GM12874 (cell line): Measurements from ENCODE around the gene ANKIB1.

Experiments used
- TF ChIP-seq, protein P1 (sequence below): IDR thresholded peaks from 2 replicates; pipeline ENCODE4 v1.5.1; 2011; ENCODE audit warnings: low read depth, mild to moderate bottlenecking, control low read depth, low read length, moderate library complexity; ENCODE audit not compliant: insufficient read depth

Gene ANKIB1

DNA sequence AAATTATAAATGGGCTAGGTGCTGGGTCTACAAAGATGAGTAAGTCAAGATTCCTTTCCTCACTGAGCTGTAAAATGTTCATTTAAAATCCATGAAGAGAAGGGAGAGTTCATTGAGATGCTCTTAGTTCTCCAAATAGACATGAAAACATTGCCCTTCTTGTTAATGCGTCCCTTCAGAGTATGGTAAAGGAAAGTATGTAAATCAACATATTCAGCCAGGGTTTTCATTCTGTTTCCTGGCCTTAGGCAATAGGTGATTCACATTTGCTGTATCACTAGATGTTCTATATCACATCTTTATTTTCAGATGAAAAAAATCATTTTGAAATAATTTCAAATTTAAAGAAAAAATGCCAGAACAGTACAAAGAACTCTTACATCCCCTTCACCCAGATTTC is 5.4 kb downstream of the ANKIB1 start:
- TF ChIP-seq, protein P1, sequence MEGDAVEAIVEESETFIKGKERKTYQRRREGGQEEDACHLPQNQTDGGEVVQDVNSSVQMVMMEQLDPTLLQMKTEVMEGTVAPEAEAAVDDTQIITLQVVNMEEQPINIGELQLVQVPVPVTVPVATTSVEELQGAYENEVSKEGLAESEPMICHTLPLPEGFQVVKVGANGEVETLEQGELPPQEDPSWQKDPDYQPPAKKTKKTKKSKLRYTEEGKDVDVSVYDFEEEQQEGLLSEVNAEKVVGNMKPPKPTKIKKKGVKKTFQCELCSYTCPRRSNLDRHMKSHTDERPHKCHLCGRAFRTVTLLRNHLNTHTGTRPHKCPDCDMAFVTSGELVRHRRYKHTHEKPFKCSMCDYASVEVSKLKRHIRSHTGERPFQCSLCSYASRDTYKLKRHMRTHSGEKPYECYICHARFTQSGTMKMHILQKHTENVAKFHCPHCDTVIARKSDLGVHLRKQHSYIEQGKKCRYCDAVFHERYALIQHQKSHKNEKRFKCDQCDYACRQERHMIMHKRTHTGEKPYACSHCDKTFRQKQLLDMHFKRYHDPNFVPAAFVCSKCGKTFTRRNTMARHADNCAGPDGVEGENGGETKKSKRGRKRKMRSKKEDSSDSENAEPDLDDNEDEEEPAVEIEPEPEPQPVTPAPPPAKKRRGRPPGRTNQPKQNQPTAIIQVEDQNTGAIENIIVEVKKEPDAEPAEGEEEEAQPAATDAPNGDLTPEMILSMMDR = no peak

DNA sequence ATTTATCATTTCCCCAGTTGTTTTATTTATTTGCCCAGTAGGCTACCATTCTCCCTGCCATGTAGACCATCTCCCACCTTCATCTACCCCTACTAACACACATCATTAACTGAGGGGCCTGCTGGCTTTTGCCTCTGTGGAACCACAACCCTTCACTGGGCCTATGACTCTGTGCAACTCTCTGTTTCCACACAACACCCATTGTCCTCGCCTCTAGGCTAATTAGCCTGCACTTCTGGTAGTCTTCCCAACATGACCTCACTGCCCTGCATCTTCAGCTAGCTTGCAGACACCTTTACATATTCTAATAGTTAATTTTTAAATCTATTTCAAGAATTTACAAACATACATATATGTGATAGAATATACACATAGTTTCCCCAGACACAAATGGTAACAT is 7.5 kb downstream of the ANKIB1 start:
- TF ChIP-seq, protein P1 = no peak

DNA sequence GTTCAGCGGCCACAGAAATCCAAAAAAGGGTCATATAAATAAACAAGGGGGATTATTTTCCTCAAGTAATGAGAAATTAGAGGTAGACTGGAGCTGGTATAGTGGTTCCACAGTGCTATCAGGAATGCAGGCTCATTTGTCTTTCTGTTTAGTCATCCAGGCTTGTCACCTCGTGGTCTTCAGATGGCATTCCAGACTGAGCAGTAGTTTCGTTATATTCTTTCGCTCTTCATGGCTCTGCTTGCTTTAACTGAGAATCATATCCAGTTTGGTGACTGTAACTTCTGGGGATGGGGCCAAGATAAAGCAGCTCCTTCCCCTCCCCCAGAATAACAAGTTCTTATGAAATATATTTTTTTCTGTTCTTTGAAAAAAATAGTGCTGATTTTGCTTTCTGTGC is 9.5 kb downstream of the ANKIB1 start:
- TF ChIP-seq, protein P1 = no peak

DNA sequence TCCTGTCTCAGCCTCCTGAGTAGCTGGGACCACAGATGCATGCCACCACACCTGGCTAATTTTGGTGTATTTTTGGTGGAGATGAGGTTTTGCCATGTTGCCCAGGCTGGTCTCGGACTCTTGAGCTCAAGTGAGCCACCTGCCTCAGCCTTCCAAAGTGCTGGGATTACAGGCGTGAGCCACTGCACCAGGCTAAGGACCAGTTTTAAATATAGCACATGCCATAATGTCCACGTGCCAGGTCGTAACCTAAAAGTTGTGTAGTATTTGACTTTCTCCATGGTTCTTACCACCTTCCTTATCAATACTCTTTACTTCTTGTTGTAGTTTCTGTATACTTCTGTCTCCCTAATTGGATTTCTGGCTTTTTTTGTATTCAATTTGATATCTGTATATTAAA is 13.3 kb downstream of the ANKIB1 start:
- TF ChIP-seq, protein P1 = no peak

DNA sequence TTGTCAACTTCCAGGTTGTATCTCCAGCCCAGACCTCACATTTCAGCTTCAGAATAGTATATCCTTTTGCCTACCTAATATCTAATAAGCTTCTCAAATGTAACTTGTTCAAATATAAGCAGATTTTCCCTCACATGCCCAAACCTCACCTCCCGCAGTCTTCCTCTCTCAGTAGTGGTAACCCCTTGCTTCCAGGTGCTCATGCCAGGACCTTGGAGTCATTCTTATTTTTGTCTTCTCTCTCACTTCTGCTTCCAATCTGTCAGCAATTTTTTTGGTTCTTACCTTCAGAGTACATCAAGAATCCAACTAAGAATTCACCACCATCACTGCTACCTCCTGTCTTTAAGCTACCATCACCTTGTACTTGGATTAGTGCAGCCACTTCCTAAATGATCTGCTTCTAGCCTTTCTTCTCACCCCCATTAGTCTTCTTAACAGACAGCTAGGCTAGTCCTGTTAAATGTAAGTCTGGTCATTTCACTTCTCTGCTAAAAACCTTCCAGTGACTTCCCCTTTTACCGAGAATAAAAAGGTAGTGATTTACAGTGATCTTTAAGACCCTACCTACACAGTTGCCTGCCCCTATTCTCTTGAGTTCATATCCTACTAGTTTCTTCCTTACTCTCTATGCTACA is 14.0 kb downstream of the ANKIB1 start:
- TF ChIP-seq, protein P1 = no peak

DNA sequence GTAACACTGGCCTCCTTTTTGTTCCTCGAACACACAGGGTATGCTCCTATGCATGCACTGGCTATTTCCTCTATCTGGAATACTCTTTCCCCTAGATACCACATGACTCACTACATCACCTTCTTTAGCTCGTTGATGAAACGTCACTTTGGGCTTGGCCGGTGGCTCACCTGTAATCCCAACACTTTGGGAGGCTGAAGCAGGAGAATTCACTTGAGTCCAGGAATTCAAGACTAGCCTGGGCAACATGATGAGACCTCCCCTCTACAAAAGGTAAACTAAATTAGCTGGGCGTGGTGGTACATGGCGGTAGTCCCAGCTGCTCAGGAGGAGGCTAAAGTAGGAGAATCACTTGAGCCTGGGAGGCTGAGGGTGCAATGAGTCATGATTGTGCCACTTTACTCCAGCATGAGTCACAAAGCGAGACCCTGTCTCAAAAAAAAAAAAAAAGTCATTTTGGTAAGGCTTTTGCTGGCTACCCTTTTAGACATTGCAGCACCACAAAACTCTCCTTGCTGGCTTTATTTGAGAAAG is 14.5 kb downstream of the ANKIB1 start:
- TF ChIP-seq, protein P1 = no peak

DNA sequence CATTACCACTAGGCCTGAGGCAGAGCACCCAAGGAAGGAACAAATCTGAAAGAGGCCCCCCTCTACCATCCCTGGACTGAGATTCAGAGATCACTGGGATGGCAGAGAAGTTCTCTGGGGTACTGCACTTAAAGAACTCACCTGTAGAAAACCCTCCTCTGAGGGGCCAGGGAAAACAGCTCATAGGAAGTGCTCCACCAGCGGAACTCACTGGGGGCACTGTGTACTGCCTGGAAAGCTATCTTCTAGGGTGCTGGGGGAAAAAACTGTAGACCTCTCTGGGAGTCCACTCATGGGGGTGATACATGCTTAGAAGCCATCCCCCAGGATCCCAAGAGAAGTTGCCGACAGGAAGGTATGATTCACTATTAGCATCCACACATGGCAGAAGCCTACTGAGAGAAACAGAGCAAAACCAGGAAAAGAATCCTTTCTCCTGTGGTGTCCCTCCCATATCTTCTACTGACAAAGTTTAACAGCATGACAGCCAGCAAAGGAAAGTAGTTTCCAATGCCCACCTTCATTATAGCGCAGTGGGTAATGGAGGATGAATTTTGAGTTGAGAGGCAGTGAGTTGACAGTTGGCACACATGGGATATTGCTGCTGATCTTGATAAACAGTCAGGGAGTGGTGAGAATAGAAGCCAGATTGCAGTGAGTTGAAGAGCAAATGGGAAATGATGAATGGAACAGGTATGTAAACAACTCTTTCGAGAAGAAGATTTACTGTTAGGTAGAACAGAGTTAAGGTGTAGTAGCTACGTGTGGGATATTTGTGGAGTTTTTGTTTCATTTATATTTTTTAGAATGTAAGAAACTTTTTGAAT is 20.9 kb downstream of the ANKIB1 start:
- TF ChIP-seq, protein P1 = no peak
